Measurements from ENCODE around the gene SH3BP4. TPM values are rescaled to one million over a fixed set of nuclear protein-coding genes. Genes with fewer than 3 reads are reported as not detected.

The SH3BP4 gene
- total RNA-seq, 1 experiment from 2014 or later, result 19.9 TPM

DNA sequence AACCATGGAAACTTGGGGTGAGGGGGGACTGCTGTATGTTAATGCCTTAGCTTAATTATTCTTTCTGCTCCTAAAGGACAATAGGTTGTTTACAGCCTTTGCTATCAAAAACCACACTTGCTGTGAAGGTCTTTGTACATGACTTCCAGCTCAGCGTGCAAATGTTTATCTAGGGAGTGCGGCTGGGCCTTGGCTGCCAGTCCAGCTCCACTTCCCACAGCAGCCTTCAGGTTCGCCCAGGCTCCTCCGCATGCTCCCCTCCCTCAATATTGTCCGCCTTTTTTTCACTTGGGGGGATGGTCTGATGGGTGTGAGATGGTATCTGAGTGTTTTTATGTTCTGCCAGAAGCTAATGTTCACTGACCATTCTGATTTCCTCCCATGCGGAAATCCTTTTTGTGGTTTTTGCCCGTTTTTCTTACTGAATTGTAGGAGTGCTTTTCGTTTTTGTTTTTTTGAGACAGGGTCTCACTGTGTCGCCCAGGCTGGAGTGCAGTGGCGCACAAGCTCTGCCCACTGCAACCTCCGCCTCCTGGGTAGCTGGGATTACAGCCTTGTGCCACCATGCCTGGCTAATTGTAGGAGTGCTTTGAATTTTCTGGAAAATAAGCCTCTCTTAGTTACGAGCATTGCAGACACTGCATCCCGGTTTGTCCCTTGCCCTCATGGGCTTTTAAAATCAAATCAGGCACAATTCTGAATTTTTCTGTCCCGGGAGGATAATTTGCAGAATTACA is 28.8 kb downstream of the SH3BP4 start:
- POLR2A ChIA-PET (ENCODE audit: low non-redundant PET), result no interaction called here
- no peak overlapping the region for H3K4me3 ChIP-seq (ENCODE audit: low read depth, low read length, poor library complexity, severe bottlenecking)
- DNase-seq (ENCODE audit: low spot score), result no peak
- BruUV-seq (replicated peaks), result no TSS peak
- H3K27ac ChIP-seq (ENCODE audit: low read depth, low read length, poor library complexity, severe bottlenecking), result no peak overlapping the region
- H3K4me1 ChIP-seq (ENCODE audit: insufficient read depth, low read length, poor library complexity, severe bottlenecking), result peaks cover 23% of the 10 kb centered on the region
- CTCF ChIA-PET, result no interaction called here
- intact Hi-C loops (cut with micrococcal nuclease; ENCODE audit: unreplicated experiment), result loop anchor here (1.0 kb wide), 1 partner anchor 42 kb away; no protein-coding TSS in a partner anchor
- H3K27me3 ChIP-seq (replicated peaks; ENCODE audit: insufficient read depth, low read depth, low read length, poor library complexity), result no peaks in the 10 kb centered on the region
- TF ChIP-seq, protein P1, sequence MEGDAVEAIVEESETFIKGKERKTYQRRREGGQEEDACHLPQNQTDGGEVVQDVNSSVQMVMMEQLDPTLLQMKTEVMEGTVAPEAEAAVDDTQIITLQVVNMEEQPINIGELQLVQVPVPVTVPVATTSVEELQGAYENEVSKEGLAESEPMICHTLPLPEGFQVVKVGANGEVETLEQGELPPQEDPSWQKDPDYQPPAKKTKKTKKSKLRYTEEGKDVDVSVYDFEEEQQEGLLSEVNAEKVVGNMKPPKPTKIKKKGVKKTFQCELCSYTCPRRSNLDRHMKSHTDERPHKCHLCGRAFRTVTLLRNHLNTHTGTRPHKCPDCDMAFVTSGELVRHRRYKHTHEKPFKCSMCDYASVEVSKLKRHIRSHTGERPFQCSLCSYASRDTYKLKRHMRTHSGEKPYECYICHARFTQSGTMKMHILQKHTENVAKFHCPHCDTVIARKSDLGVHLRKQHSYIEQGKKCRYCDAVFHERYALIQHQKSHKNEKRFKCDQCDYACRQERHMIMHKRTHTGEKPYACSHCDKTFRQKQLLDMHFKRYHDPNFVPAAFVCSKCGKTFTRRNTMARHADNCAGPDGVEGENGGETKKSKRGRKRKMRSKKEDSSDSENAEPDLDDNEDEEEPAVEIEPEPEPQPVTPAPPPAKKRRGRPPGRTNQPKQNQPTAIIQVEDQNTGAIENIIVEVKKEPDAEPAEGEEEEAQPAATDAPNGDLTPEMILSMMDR (conservative IDR thresholded peaks at IDR 0.05; ENCODE audit: low read depth, low read length), result no peak
- TF ChIP-seq EZH2 (IDR thresholded peaks at IDR 0.05; ENCODE audit: borderline replicate concordance, low read depth, low read length, poor library complexity, severe bottlenecking), result no peak
- H3K9me3 ChIP-seq (ENCODE audit: low read depth, low read length, poor library complexity, severe bottlenecking), result peaks cover 3% of the 10 kb centered on the region
- H3K36me3 ChIP-seq (ENCODE audit: insufficient read depth, low read length, poor library complexity, severe bottlenecking), result no peaks in the 10 kb centered on the region

DNA sequence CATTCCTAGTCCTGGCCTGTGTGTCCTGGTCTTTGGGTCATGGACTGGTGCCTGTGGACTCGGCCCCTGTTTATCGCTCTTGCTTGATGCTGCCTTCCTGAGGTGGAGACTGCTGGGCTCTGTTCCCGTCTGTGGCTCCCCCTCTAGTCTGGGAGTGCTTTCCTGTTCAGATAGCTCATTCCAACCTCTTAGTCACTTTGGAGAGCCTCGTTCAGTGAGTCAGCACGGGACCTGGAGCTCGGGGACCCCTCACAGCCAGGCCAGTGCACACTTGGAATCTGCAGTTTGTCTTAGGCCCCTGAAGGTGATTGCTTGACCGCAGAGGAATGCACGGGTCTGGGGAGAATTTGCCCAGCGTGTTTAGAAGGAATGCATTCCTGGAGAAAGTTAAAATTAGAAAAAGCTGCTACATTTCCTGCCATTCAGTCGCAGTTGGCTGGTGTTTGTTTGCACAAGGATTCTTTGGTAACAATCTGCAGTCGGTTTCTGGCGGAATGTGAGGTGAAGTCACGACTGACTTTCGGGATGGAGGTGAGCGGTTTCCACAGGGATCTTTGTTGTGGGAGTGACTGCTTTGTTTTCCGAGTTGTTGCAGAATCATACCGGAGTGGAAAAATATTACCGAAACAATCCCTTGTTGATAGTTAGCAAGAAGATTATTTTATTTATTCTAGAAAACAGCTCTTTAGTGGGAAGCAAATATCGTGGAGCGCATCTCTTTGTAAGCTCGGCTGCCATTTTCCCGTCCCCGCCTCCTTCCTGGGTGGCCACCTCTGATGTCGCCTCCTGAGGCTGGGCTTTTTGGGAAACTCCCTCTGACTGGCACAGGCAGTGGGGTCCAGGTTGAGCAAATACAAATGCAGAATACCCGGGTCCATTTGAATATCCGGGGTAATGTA is 29.6 kb downstream of the SH3BP4 start:
- DNase-seq (ENCODE audit: low spot score), result peak; percentile 68
- no TSS peak for BruUV-seq (replicated peaks)
- H3K4me3 ChIP-seq (ENCODE audit: low read depth, low read length, poor library complexity, severe bottlenecking), result no peak overlapping the region
- TF ChIP-seq, protein P1 (conservative IDR thresholded peaks at IDR 0.05; ENCODE audit: low read depth, low read length), result peak; percentile 17; the same call in 1 of the 2 replicates
- TF ChIP-seq EZH2 (IDR thresholded peaks at IDR 0.05; ENCODE audit: borderline replicate concordance, low read depth, low read length, poor library complexity, severe bottlenecking), result no peak
- H3K9me3 ChIP-seq (ENCODE audit: low read depth, low read length, poor library complexity, severe bottlenecking), result peaks cover 3% of the 10 kb centered on the region
- H3K27ac ChIP-seq (ENCODE audit: low read depth, low read length, poor library complexity, severe bottlenecking), result peak overlapping the region; percentile 24
- H3K36me3 ChIP-seq (ENCODE audit: insufficient read depth, low read length, poor library complexity, severe bottlenecking), result no peaks in the 10 kb centered on the region
- peaks cover 23% of the 10 kb centered on the region for H3K4me1 ChIP-seq (ENCODE audit: insufficient read depth, low read length, poor library complexity, severe bottlenecking)
- intact Hi-C loops (cut with micrococcal nuclease; ENCODE audit: unreplicated experiment), result loop anchor here (1.0 kb wide), 1 partner anchor 41 kb away; no protein-coding TSS in a partner anchor
- no peaks in the 10 kb centered on the region for H3K27me3 ChIP-seq (replicated peaks; ENCODE audit: insufficient read depth, low read depth, low read length, poor library complexity)
- CTCF ChIA-PET, result no interaction called here
- POLR2A ChIA-PET (ENCODE audit: low non-redundant PET), result no interaction called here

DNA sequence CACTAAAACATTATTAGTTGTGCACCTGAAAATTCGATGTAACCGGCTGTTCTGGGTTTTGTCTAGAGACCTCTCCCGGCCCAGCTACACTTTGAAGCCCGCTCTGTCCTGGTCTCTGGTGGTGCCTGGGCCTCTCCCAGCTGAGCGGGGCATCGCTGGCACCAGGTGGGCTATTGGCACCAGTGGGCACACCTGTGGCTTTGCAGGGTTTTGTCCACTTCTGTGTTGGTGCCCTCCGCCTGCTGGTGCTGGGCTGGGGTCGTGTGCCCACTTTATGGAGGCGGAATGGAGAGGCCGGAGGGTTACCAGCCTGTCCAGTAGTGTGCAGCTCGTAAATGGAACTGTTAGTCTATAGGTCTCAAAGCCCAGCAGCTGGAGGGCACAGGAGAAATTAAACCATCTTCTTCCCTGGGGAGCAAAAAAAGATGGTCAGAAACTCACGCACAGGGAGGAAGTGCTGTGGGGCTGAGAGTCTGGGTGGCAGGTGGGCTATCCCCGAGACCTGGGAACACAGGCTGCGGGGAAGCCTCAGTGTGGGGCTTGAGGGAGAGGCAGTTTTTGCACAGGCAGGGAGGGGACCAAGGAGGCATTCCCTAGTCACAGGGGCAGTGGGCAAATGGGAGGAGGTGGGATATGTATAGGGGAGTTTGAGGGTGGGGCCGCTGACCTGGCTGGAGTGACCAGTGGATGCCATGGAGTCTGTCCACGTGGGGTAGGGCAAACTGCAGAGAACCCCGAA is 30.4 kb downstream of the SH3BP4 start:
- Histone ChIP-seq H3K36me3 (ENCODE audit: insufficient read depth, low read length, poor library complexity, severe bottlenecking) (no peaks in the 10 kb centered on the region), H3K9me3 (ENCODE audit: low read depth, low read length, poor library complexity, severe bottlenecking) (peaks cover 3% of the 10 kb centered on the region), H3K27ac (ENCODE audit: low read depth, low read length, poor library complexity, severe bottlenecking) (no peak overlapping the region), H3K4me3 (ENCODE audit: low read depth, low read length, poor library complexity, severe bottlenecking) (no peak overlapping the region), H3K4me1 (ENCODE audit: insufficient read depth, low read length, poor library complexity, severe bottlenecking) (peaks cover 23% of the 10 kb centered on the region), H3K27me3 (replicated peaks; ENCODE audit: insufficient read depth, low read depth, low read length, poor library complexity) (no peaks in the 10 kb centered on the region)
- intact Hi-C loops (cut with micrococcal nuclease; ENCODE audit: unreplicated experiment), result no loop called here
- DNase-seq (ENCODE audit: low spot score), result no peak
- ChIA-PET POLR2A (ENCODE audit: low non-redundant PET) (no interaction called here), CTCF (no interaction called here)
- no peak for TF ChIP-seq EZH2 (IDR thresholded peaks at IDR 0.05; ENCODE audit: borderline replicate concordance, low read depth, low read length, poor library complexity, severe bottlenecking)
- TF ChIP-seq, protein P1 (conservative IDR thresholded peaks at IDR 0.05; ENCODE audit: low read depth, low read length), result no peak
- BruUV-seq (replicated peaks), result no TSS peak
